Measurements from ENCODE around the gene PPP6R1.

PPP6R1 gene

GRCh38 chr19:55247621-55248099 is 11.2 kb downstream of the PPP6R1 start:
- DNase-seq (ENCODE audit: low read depth), result peak; percentile 24
- H3K4me3 ChIP-seq (ENCODE audit: low read depth, low read length), result no peak overlapping the region

GRCh38 chr19:55246462-55247451 is 12.1 kb downstream of the PPP6R1 start:
- no peak for DNase-seq (ENCODE audit: low read depth)
- H3K4me3 ChIP-seq (ENCODE audit: low read depth, low read length), result no peak overlapping the region

DNA sequence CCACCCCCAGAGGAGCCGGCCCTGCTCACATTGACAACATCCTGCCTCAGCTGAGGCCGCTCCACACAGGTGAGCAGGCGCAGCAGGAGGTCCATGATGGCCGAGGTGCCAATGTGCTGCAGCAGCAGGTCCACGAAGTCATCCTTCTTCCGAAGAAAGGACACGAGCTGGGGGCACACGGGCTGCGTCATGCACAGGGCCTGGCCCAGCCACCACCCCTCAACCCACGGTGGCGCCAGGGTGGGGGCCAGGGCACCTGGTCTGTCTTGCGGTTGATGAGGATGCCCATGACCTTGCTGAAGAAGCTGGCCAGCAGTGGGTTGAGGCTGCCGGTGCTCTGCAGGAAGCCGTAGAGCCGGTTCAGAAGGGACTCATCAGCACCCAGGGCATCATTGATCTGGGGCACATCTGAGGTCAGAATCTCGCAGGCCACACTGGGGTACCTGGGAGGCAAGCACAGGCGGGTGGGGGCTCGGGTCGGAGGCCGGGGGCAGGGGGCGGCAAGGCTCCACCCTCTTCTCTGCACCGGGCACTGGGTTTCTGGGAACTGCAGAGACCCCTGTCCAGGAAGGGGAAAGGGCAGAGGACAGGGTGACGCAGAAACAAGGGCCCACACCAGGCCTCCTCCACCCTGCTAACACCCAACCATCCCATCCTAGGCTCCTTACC is 13.4 kb downstream of the PPP6R1 start:
- DNase-seq (ENCODE audit: low read depth), result no peak

GRCh38 chr19:55244004-55244680 is 14.7 kb downstream of the PPP6R1 start:
- no peak overlapping the region for H3K4me3 ChIP-seq (ENCODE audit: low read depth, low read length)
- no peak for DNase-seq (ENCODE audit: low read depth)

More for the DNA sequence above, 13.4 kb downstream of the PPP6R1 start:
- H3K4me3 ChIP-seq (ENCODE audit: low read depth, low read length), result no peak overlapping the region

DNA sequence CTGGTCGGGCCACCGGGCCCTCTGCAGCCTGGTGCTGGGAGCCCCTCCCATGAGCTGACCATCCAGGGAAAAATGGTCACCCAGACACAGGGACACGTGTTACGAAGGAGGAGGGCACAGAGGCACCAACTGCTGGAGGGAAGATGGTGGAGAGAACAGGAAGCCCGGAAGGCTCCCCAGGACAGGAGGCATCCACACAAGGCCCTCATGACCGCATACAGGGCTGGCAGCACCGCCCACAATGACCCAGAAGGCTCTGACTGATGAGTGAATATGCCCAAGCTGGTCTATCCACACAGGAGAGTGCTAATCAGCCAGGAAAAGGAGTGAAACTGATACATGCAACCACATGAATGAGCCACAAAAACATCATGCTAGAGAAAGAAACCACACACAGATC is 16.3 kb downstream of the PPP6R1 start:
- no peak for DNase-seq (ENCODE audit: low read depth)
- H3K4me3 ChIP-seq (ENCODE audit: low read depth, low read length), result no peak overlapping the region

DNA sequence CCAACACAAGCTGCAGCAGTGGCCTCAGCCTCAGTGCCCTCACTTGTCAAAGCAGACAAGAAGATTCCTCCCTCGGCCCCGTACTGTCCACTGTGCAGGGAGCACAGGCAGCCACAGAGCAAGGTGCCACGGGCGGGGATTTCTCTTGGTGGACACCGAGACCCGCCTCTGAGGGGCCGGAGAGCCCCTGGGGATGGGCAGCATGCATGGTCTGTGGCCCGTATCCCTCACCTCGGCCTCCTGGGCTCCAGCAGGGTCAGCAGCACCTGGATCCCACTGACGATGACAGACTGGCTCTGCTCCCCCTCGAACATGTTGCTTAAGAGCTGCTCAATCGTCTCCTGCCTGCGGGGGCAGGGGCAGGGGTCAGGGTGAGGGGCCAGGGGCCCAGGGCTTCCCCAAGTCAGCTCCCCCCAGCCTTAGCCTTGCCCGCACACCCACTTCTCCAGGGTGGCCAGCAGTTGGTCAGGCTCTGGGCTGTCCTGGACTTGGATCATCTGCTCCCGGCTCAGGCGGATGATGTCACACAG is 16.8 kb downstream of the PPP6R1 start:
- H3K4me3 ChIP-seq (ENCODE audit: low read depth, low read length), result no peak overlapping the region
- DNase-seq (ENCODE audit: low read depth), result no peak

DNA sequence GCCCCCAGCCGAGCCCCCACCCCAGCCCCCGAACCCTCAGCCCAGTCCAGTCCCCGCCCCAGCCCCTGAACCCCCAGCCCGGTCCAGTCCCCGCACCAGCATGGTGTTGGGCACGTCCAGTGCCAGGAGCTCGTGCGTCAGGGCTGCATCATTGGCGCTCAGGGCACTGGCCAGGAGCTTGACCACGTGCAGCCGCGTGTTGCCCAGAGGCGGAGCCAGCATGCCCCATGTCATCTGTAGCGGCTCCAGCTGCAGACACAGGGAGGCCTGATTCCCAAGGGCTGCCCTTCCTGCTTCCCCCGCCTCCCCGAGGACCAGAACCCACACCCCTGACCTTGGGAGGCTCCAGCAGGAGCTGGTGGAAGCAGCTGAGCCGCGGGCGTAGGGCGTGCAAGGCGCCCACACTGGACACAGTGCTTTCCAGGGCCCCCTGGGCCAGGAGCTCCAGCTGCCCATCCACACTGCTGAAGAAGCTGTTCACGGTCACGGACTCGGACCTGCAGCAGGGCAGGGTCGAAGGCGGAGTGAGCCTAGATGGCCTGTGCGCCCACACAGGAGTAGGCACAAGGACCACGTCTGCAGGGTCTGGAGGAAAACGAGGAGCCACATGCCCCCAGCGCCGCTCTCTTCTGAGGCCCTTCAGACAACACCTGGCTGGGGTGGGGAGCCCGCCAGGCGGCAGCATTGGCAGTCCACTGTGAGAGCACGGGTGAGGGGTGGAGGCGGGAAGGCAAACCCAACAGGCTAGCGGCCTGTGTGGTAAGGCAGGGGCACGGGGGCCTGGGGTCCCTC is 17.5 kb downstream of the PPP6R1 start:
- no peak overlapping the region for H3K4me3 ChIP-seq (ENCODE audit: low read depth, low read length)
- DNase-seq (ENCODE audit: low read depth), result no peak

- H3K4me3 ChIP-seq (ENCODE audit: low read depth, low read length), result no peak overlapping the region
- DNase-seq (ENCODE audit: low read depth), result no peak
These were observed 18.1 kb downstream of the PPP6R1 start for GRCh38 chr19:55240713-55241020.

GRCh38 chr19:55239004-55239403 is 19.8 kb downstream of the PPP6R1 start:
- H3K4me3 ChIP-seq (ENCODE audit: low read depth, low read length), result no peak overlapping the region
- no peak for DNase-seq (ENCODE audit: low read depth)

GRCh38 chr19:55238030-55238429 is 20.8 kb downstream of the PPP6R1 start:
- no peak overlapping the region for H3K4me3 ChIP-seq (ENCODE audit: low read depth, low read length)

GRCh38 chr19:55232986-55233385 is 25.8 kb downstream of the PPP6R1 start:
- DNase-seq (ENCODE audit: low read depth), result no peak

More at GRCh38 chr19:55238030-55238429, 20.8 kb downstream of the PPP6R1 start:
- no peak for DNase-seq (ENCODE audit: low read depth)

DNA sequence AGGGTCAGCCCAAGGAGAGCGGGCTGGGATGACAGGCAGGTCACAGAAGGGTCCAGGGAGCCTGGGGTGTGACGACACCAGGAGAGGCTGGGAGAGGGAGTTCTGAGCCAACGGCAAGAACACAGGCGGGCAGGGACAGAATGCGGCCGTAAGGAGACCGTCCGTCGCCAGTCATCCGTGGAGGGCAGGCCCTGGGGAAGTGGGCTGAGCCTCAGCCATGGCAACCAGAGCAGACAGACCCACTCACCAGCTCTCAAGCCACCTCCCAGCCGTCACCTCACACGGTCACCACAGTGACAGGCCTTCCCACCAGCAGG is 26.6 kb downstream of the PPP6R1 start:
- no peak overlapping the region for H3K4me3 ChIP-seq (ENCODE audit: low read depth, low read length)
- DNase-seq (ENCODE audit: low read depth), result no peak

More at GRCh38 chr19:55232986-55233385, 25.8 kb downstream of the PPP6R1 start:
- no peak overlapping the region for H3K4me3 ChIP-seq (ENCODE audit: low read depth, low read length)

- no peak overlapping the region for H3K4me3 ChIP-seq (ENCODE audit: low read depth, low read length)
- no peak for DNase-seq (ENCODE audit: low read depth)
These were observed 27.2 kb downstream of the PPP6R1 start for GRCh38 chr19:55231391-55232285.

- H3K4me3 ChIP-seq (ENCODE audit: low read depth, low read length), result no peak overlapping the region
- no peak for DNase-seq (ENCODE audit: low read depth)
These were observed 28.0 kb downstream of the PPP6R1 start for GRCh38 chr19:55230780-55231179.

DNA sequence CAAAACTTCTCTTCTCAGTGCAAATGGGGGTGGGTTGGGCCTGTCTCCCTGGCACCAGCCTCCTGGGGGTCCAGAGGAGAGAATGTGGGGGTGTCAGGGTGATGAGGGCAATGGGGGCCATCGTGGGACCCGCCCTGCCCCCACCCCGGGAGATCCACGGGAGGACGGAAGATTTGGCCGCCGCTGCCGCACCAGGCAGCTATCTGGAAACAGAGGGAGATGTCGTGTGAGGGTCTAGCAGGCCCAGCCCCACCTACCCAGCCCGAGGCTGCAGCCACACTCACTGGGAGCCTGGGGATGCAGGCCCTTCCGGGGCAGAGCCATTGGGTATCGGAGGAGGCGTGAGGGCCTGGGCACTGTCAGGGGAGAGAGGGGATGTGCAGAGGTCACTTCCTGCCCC is 28.5 kb downstream of the PPP6R1 start:
- DNase-seq (ENCODE audit: low read depth), result no peak
- H3K4me3 ChIP-seq (ENCODE audit: low read depth, low read length), result no peak overlapping the region

DNA sequence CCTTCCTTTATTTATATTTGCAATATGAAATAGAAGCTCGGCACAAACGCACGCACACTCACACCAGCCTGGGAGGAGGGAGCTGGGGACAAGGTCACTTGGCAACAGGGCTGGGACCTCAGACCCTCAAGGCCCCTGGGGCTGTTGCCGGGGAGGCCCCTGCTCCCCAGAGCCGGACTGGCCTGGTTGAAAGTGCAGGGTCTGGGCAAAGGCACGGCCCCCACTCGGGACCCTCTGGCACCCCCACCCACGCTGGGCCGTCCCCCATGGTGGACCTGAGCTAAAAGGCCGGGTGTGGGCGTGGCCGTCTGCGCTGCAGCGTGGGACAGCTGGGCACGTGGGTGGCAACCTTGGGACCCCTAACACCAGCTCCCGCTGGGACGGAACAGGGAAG is 29.0 kb downstream of the PPP6R1 start:
- H3K4me3 ChIP-seq (ENCODE audit: low read depth, low read length), result no peak overlapping the region
- no peak for DNase-seq (ENCODE audit: low read depth)

DNA sequence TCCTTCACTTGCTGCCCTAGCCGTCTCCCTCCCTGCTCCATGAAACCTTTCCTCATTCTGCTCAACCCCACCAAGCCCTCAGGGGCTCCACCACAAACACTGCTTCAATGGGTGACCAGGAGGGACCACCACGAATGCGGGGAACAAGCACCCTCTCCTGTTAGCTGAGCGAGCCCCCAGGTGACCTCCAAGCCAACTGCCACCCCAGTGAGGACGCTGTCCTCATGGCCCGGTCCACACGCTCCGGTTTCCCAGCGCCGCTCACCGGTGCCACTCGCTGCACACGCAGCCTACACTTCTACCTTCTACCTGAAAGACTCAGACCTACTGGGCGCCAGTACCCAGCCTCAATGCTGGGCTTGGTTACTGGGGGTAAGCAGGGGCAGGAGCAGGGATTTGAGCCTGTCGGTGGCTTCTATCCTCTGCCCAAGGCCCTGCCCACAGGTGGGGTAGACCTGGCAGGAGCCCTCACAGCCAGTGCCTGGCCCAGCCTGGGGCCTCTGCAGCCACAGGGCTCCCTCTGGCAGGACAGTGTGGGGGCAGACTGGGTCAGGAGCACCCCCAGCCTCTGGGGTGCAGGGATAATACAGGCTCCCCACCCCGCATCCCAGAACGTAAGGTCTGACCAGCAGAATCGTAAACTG is 29.6 kb downstream of the PPP6R1 start:
- no peak for DNase-seq (ENCODE audit: low read depth)
- H3K4me3 ChIP-seq (ENCODE audit: low read depth, low read length), result no peak overlapping the region

Measured in skeletal muscle cell (primary cell).